ENCODE measurements around the gene SNX15.

Gene SNX15

GRCh38 chr11:65083834-65084597 is 56.8 kb downstream of the SNX15 start, which contains the start of the genes CDCA5 and ZFPL1:
TSS of gene CDCA5 (minus strand) at chr11:65084040. CDS start at chr11:65083978, 62 bp downstream.
TSS of gene ZFPL1 (plus strand) at chr11:65084222. CDS start at chr11:65084699, 477 bp downstream.
- DNase-seq = peak; percentile 71 to 97 (median 92)

GRCh38 chr11:65084598-65085375 is 57.5 kb downstream of the SNX15 start:
- DNase-seq = no peak

- DNase-seq = no peak
Measured at GRCh38 chr11:65085446-65085845, 58.2 kb downstream of the SNX15 start.

GRCh38 chr11:65086809-65087208 is 59.6 kb downstream of the SNX15 start:
- DNase-seq = no peak

- DNase-seq = no peak
Measured at GRCh38 chr11:65087216-65087615, 60.0 kb downstream of the SNX15 start.

GRCh38 chr11:65087827-65088226 is 60.6 kb downstream of the SNX15 start:
- DNase-seq = no peak

- DNase-seq = no peak
Measured at GRCh38 chr11:65089621-65090020, 62.4 kb downstream of the SNX15 start.
